HCT116 (cell line): ENCODE results near the gene ATG101. TPM values are rescaled to one million over a fixed set of nuclear protein-coding genes. Genes with fewer than 3 reads are reported as not detected.

ENCODE experiments used
- ATAC-seq: fragments of 200-7000 bp; cut with Tn5 transposase; 2 replicates; pipeline ENCODE4 v1.9.1; 2020; ENCODE audit warnings: mild to moderate bottlenecking, moderate library complexity
- BruUV-seq: library from RNA; stranded (reverse); fragments of 400-500 nt; replicated peaks from 2 replicates; lab custom pipeline; 2021; lab: Mats Ljungman, UMichigan
- CTCF ChIA-PET: fragments of 300-600 bp; sonication (Branson Sonifier 250); formaldehyde crosslinking; loops from one replicate; lab custom pipeline; 2021; ENCODE audit warnings: antibody characterized with exemption; lab: Charles Lee
- POLR2A ChIA-PET: fragments of 300-600, 350-600 bp; sonication (Branson Sonifier 250); formaldehyde crosslinking; loops from one replicate; lab custom pipeline; 2021; ENCODE audit warnings: antibody characterized with exemption; lab: Charles Lee
- RAD21 ChIA-PET, 2 experiments: fragments of 300-600 bp; sonication (Branson Sonifier 250); formaldehyde crosslinking; loops; one replicate each; lab custom pipeline; 2023; ENCODE audit warnings: low total read pairs in 2 of 2; ENCODE audit not compliant: uncharacterized antibody in 2 of 2, unreplicated experiment in 2 of 2, low non-redundant PET in 1 of 2; lab: Charles Lee
- DNase-seq: peaks from one replicate; pipeline ENCODE4 v3.0.0-alpha.2; 2010; ENCODE audit warnings: low read depth, low spot score
- H2AFZ ChIP-seq: fragments of 200-600 bp; shearing (Covaris generic), sonication (generic); 2 replicates; pipeline ENCODE4 v1.6.1; 2017; ENCODE audit warnings: low read depth, mixed run types, mixed read lengths, antibody characterized with exemption, low read length; ENCODE audit not compliant: poor library complexity, severe bottlenecking
- H3K27ac ChIP-seq: 2 replicates; pipeline ENCODE4 v1.5.1; 2012; ENCODE audit warnings: low read depth, low read length
- H3K27me3 ChIP-seq: fragments of 200-600 bp; sonication (generic); 2 replicates; pipeline ENCODE4 v1.6.1; 2016; ENCODE audit warnings: mixed run types, low read length, mixed read lengths; ENCODE audit not compliant: insufficient read depth
- H3K36me3 ChIP-seq, 2 experiments: fragments of 200-500 bp in 1 of 2; fragments of 200-600 bp in 1 of 2; sonication (Bioruptor generic) in 1 of 2; sonication (generic) in 1 of 2; 2 replicates each; pipeline versions ENCODE4 v1.5.1 to v1.6.1; 2014 to 2016; ENCODE audit warnings: low read length in 2 of 2, inconsistent platforms in 1 of 2, mixed read lengths in 1 of 2, mixed run types in 1 of 2; ENCODE audit not compliant: insufficient read depth in 2 of 2, control insufficient read depth in 1 of 2
- H3K4me1 ChIP-seq, 2 experiments: fragments of 200-600 bp in 1 of 2; sonication (generic) in 1 of 2; 2 replicates each; pipeline versions ENCODE4 v1.5.1 to v1.6.1; 2012 to 2017; ENCODE audit warnings: low read length in 2 of 2, inconsistent platforms in 1 of 2, mild to moderate bottlenecking in 1 of 2, mixed read lengths in 1 of 2, mixed run types in 1 of 2, moderate library complexity in 1 of 2; ENCODE audit not compliant: insufficient read depth in 2 of 2, control insufficient read depth in 1 of 2
- H3K4me2 ChIP-seq: fragments of 200-600 bp; sonication (generic); 2 replicates; pipeline ENCODE4 v1.6.1; 2017; ENCODE audit warnings: mixed run types, low read length, mixed read lengths
- H3K4me3 ChIP-seq, 2 experiments: fragments of 200-600 bp in 1 of 2; sonication (generic) in 1 of 2; replicated peaks in 1 of 2; 2 replicates each; pipeline ENCODE4 v1.5.1; 2011 to 2016; ENCODE audit warnings: low read length in 2 of 2, control low read depth in 1 of 2, low read depth in 1 of 2, mild to moderate bottlenecking in 1 of 2, mixed read lengths in 1 of 2, mixed run types in 1 of 2
- H3K79me2 ChIP-seq: fragments of 200-600 bp; sonication (generic); 2 replicates; pipeline ENCODE4 v1.6.1; 2017; ENCODE audit warnings: mild to moderate bottlenecking, mixed run types, low read length, moderate library complexity, mixed read lengths; ENCODE audit not compliant: insufficient read depth
- H3K9ac ChIP-seq: fragments of 200-600 bp; sonication (generic); 2 replicates; pipeline ENCODE4 v1.6.1; 2016; ENCODE audit warnings: low read length, mixed read lengths
- H3K9me2 ChIP-seq: fragments of 200-600 bp; sonication (generic), shearing (Covaris generic); 2 replicates; pipeline ENCODE4 v1.6.1; 2017; ENCODE audit warnings: mixed run types, mild to moderate bottlenecking, moderate library complexity; ENCODE audit not compliant: insufficient read depth
- H3K9me3 ChIP-seq, 2 experiments: fragments of 200-500 bp in 1 of 2; fragments of 200-600 bp in 1 of 2; sonication (Bioruptor generic) in 1 of 2; sonication (generic) in 1 of 2; 2 replicates each; pipeline ENCODE4 v1.6.1; 2014 to 2017; ENCODE audit warnings: low read length in 2 of 2, mixed read lengths in 2 of 2, inconsistent platforms in 1 of 2, low read depth in 1 of 2, mild to moderate bottlenecking in 1 of 2, mixed run types in 1 of 2, moderate library complexity in 1 of 2; ENCODE audit not compliant: control insufficient read depth in 1 of 2, insufficient read depth in 1 of 2
- H4K20me1 ChIP-seq: fragments of 200-600 bp; sonication (generic), shearing (Covaris generic); 2 replicates; pipeline ENCODE4 v1.6.1; 2017; ENCODE audit warnings: mixed run types, mild to moderate bottlenecking, moderate library complexity; ENCODE audit not compliant: insufficient read depth
- ATF3 ChIP-seq: IDR thresholded peaks from 2 replicates; pipeline ENCODE4 v1.6.1; 2012
- CBX3 ChIP-seq: IDR thresholded peaks from 2 replicates; pipeline ENCODE4 v1.6.1; 2012; ENCODE audit warnings: low read depth
- CEBPB ChIP-seq: IDR thresholded peaks from 2 replicates; pipeline ENCODE4 v1.6.1; 2012; ENCODE audit warnings: low read depth
- ELF1 ChIP-seq: IDR thresholded peaks from 2 replicates; pipeline ENCODE4 v1.6.1; 2012; ENCODE audit warnings: low read depth, borderline replicate concordance
- EZH2phosphoT487 ChIP-seq: fragments of 200-600 bp; IDR thresholded peaks from 2 replicates; pipeline ENCODE4 v1.6.1; 2018; ENCODE audit warnings: antibody characterized with exemption, borderline replicate concordance
- FOSL1 ChIP-seq: IDR thresholded peaks from 2 replicates; pipeline ENCODE4 v1.6.1; 2012; ENCODE audit warnings: low read depth
- POLR2AphosphoS5 ChIP-seq: IDR thresholded peaks from 2 replicates; pipeline ENCODE4 v1.6.1; 2011; ENCODE audit warnings: mild to moderate bottlenecking, low read depth, low read length, moderate library complexity
- RAD21 ChIP-seq: IDR thresholded peaks from 2 replicates; pipeline ENCODE4 v1.6.1; 2012; ENCODE audit warnings: low read depth, mild to moderate bottlenecking
- REST ChIP-seq: IDR thresholded peaks from 2 replicates; pipeline ENCODE4 v1.6.1; 2012; ENCODE audit warnings: low read depth
- SIN3A ChIP-seq: IDR thresholded peaks from 2 replicates; pipeline ENCODE4 v1.6.1; 2012; ENCODE audit warnings: low read depth
- SP1 ChIP-seq: IDR thresholded peaks from 2 replicates; pipeline ENCODE4 v1.6.1; 2012; ENCODE audit warnings: low read depth
- SRF ChIP-seq: IDR thresholded peaks from 2 replicates; pipeline ENCODE4 v1.6.1; 2012; ENCODE audit warnings: low read depth
- TCF7L2 ChIP-seq: IDR thresholded peaks from 2 replicates; pipeline ENCODE4 v1.7.0; 2011; ENCODE audit warnings: borderline replicate concordance, inconsistent platforms; ENCODE audit not compliant: insufficient read depth, insufficient read length; ENCODE audit errors: extremely low read depth
- YY1 ChIP-seq: IDR thresholded peaks from 2 replicates; pipeline ENCODE4 v1.6.1; 2011; ENCODE audit warnings: low read length, low read depth, moderate library complexity, mild to moderate bottlenecking; ENCODE audit not compliant: insufficient replicate concordance; ENCODE audit errors: extremely low read depth
- ZFX ChIP-seq: fragments of 450-650 bp; IDR thresholded peaks from 2 replicates; pipeline ENCODE4 v1.6.1; 2017
- ZNF274 ChIP-seq: fragments of 200-500 bp; sonication (Bioruptor generic); IDR thresholded peaks from 2 replicates; pipeline ENCODE4 v1.6.1; 2014; ENCODE audit warnings: mild to moderate bottlenecking, low read depth, low read length, inconsistent platforms
- intact Hi-C: fragments of 100-400 bp; cut with micrococcal nuclease; formaldehyde crosslinking; loops from 2 replicates; pipeline ENCODE4 v1.10.0; 2022
- total RNA-seq: library from RNA; stranded (reverse); gene quantifications from one replicate; pipeline ENCODE4 v1.2.1, GENCODE V29; 2021; ENCODE audit not compliant: unreplicated experiment

The ATG101 gene
- total RNA-seq, 1 experiment from 2014 or later = 49.2 TPM

- intact Hi-C loops = no loop called here
- CTCF ChIA-PET = interaction anchor here (4.4 kb wide), 1 partner anchor 41 kb away, joined by 70 read pairs; no protein-coding TSS in a partner anchor
Observed at GRCh38 chr12:52066346-52067080, 3.3 kb upstream of the ATG101 start.

GRCh38 chr12:52067081-52067374 lies 2.8 kb upstream of the ATG101 start:
- intact Hi-C loops = no loop called here
- no peaks in the 10 kb centered on the region for H3K9me3 ChIP-seq
- no peaks in the 10 kb centered on the region for H3K27me3 ChIP-seq
- ChIA-PET CTCF (interaction anchor here (4.4 kb wide), 1 partner anchor 41 kb away, joined by 70 read pairs; no protein-coding TSS in a partner anchor), POLR2A (interaction anchor here (3.3 kb wide), 1 partner anchor 42 kb away, joined by 18 read pairs; no protein-coding TSS in a partner anchor), RAD21 (no interaction called here)
- no TSS peak for BruUV-seq
- H3K4me1 ChIP-seq = peaks cover 7 to 37% of the 10 kb centered on the region in 2 experiments
- H2AFZ ChIP-seq = no peak overlapping the region
- no peak overlapping the region for H3K9ac ChIP-seq
- H4K20me1 ChIP-seq = no peaks in the 10 kb centered on the region
- H3K27ac ChIP-seq = no peak overlapping the region
- ATAC-seq (no peak), DNase-seq (no peak)
- H3K36me3 ChIP-seq = peaks cover 0 to 3% of the 10 kb centered on the region in 2 experiments; a peak in 1 of 4 replicates
- H3K9me2 ChIP-seq = no peaks in the 10 kb centered on the region
- H3K79me2 ChIP-seq = peaks cover 23% of the 10 kb centered on the region
- H3K4me2 ChIP-seq = no peak overlapping the region
- no peak overlapping the region for H3K4me3 ChIP-seq
- no peak for TF ChIP-seq EZH2phosphoT487
- no peak for TF ChIP-seq TCF7L2
- TF ChIP-seq REST = no peak
- no peak for TF ChIP-seq CBX3
- no peak for TF ChIP-seq ZFX
- no peak for TF ChIP-seq POLR2AphosphoS5
- TF ChIP-seq YY1 = no peak
- no peak for TF ChIP-seq SIN3A
- no peak for TF ChIP-seq ATF3
- no peak for TF ChIP-seq SRF

More at GRCh38 chr12:52066346-52067080, 3.3 kb upstream of the ATG101 start:
- TF ChIP-seq ZNF274 (no peak), SIN3A (no peak), TCF7L2 (no peak), EZH2phosphoT487 (no peak), CEBPB (no peak), RAD21 (no peak), SRF (no peak), CBX3 (no peak), ELF1 (no peak), ZFX (no peak), FOSL1 (no peak), ATF3 (no peak), SP1 (no peak), YY1 (no peak)
- no peak overlapping the region for H3K9ac ChIP-seq
- H3K27ac ChIP-seq = no peak overlapping the region
- no peaks in the 10 kb centered on the region for H3K36me3 ChIP-seq
- no peak overlapping the region for H2AFZ ChIP-seq
- H3K4me2 ChIP-seq = no peak overlapping the region
- no peaks in the 10 kb centered on the region for H3K27me3 ChIP-seq
- ChIA-PET RAD21 (no interaction called here), POLR2A (no interaction called here)
- H3K79me2 ChIP-seq = peaks cover 18% of the 10 kb centered on the region
- ATAC-seq (no peak), DNase-seq (no peak)
- no peaks in the 10 kb centered on the region for H3K9me2 ChIP-seq
- no peaks in the 10 kb centered on the region for H3K9me3 ChIP-seq
- H4K20me1 ChIP-seq = no peaks in the 10 kb centered on the region
- BruUV-seq = no TSS peak
- no peak overlapping the region for H3K4me3 ChIP-seq
- H3K4me1 ChIP-seq = peaks cover 6 to 37% of the 10 kb centered on the region in 2 experiments
